Right renal pelvis (tissue), 4 donors: ENCODE results near the gene SMO. TPM values are rescaled to one million over a fixed set of nuclear protein-coding genes. Genes with fewer than 3 reads are reported as not detected.
"Not testable (repeated sequence)": the region's sequence is repeated elsewhere in the genome, so short reads cannot be mapped to it uniquely, and the experiment has no call there.

ENCODE experiments used
- DNase-seq, 4 donors: peaks; one replicate each; pipeline ENCODE4 v3.0.0-alpha.2; 2013; ENCODE audit warnings: low read depth in 4 of 4, low spot score in 3 of 4, missing footprints in 1 of 4
- polyA plus RNA-seq, 4 donors: library from polyadenylated mRNA; unstranded; fragments of 120-200 nt; gene quantifications; one replicate each; pipeline ENCODE4 v1.2.1, GENCODE V29; 2013; ENCODE audit not compliant: insufficient read length in 4 of 4

The SMO gene
- polyA plus RNA-seq, 4 donors: 100 to 126 (median 109) TPM

DNA sequence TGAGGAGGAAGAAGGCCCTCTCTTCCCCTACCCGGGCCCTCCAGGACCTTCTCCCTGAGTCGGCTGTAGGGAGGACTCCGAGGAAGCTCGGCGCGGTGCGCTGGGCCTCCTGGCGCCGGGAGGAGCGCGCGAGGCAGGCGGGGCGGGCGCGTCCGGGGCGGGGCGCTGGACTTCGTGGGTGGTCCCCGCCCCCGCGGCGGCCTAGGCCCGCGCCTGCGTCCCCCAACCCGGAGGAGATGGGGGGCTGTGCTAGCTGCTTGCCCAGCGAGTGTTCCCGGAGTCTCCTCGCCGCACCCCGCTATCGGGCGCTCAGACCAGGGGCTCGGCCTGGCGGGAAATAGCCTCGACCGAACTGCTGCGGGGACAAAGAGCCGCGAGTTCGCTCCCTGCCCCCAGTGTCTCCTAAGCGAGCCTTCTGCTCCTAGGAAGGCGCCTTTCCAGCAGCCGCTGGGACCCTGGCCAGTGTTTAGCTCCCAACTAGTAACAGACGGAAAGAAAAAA is 19.2 kb upstream of the SMO start:
- peak in 1 of 4 donors; percentile 55 for DNase-seq

DNA sequence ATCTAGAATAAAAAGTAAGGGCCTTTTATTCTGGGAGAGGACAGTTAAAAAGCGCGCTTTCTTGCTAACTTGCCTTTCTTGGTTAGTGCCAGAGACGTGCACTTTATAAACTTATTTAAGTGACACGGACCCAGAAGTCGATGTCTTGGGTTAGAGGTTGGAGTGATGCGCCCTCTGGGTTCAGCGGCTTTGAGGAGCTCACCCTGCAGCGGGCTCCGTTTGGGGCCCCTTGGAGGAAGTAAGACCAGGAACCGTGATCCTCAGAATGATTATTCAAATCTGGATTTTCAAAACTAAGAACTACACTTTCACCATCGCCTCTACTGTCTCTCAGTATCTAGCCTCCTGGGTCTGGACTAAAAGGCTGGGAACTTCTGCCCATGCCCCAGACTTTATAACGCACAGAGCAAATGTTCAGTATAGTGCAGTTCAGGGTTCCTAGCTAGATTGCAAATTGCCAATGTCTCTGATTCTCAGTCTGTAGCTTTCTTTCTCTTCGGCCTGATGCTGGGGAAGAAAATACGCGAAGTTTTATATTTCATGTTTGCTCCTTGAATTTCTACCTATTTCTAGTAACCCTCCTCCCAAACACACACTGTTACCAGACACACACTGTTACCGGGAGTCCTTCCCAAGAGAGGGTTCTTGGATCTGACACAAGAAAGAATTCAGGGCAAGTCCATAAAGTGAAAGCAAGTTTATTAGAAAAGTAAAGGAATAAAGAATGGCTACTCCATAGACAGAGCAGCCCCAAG is 18.6 kb upstream of the SMO start:
- no peak for DNase-seq

DNA sequence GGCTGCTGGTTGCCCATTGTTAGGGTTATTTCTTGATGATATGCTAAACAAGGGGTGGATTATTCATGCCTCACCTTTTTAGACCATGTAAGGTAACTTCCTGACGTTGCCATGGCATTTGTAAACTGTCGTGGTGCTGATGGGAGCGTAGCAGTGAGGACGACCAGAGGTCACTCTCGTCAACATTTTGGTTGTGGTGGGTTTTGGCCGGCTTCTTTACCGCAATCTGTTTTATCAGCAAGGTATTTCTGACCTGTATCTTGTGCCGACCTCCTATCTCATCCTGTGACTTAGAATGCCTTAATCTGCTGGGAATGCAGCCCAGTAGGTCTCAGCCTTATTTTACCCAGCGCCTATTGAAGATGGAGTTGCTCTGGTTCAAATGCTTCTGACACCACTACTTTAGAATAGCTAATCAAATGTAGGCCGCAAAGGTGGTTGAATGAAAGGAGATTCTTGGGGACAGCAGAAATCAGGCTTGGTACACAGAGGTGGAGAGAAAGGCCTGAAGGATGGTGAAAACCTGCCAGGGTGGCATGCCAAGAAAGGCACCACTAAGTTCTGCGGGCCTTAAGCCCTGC is 17.9 kb upstream of the SMO start:
- DNase-seq: no peak

DNA sequence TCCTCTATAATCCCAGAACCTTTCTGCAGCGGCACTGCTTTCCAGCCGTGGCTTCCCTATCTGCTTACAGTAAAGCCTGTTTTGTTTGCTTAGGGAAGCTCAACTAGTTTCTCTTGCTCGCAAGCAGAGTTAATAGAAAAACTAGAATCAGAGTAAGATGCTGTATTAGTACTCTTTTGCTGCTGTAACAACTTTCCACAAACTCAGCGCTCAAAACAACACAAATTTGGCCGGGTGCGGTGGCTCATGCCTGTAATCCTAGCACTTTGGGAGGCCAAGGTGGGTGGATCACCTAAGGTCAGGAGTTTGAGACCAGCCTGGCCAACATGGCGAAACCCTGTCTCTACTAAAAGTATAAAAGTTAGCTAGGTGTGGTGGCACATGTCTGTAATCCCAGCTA is 14.6 kb upstream of the SMO start:
- DNase-seq: not testable (repeated sequence)

DNA sequence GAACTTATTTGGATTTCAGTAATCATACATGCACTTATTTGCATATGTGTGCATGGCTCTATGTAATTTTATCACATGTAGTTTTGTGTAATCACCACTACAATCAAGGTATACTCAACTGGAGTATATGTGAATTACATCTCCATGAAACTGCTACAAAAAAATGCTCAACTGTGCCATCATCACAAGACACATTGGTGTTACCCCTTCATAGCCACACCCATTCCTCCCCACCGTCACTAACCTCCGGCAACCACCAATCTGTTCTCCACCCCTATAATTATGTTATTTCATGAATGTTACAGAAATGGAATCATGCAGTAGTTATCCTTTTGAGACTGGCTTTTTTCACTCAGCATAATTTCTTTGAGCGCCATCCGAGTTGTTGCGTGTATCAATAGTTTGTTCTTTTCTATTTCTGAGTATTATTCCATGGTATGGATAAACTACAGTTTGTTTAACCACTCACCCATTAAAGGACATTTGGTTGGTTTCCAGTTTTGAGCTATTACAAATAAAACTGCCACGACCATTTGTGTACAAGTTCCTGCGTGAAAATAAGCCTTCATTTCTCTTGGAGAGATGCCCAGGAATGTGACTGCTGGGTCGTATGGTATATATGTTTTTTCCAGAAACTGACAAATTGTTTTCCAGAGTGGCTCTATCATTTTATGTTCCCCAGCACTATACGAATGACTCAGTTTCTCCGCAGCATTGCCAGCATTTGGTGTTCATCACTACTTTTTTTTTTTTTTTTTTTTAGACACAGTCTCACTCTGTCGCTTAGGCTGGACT is 11.3 kb upstream of the SMO start:
- DNase-seq: no peak

DNA sequence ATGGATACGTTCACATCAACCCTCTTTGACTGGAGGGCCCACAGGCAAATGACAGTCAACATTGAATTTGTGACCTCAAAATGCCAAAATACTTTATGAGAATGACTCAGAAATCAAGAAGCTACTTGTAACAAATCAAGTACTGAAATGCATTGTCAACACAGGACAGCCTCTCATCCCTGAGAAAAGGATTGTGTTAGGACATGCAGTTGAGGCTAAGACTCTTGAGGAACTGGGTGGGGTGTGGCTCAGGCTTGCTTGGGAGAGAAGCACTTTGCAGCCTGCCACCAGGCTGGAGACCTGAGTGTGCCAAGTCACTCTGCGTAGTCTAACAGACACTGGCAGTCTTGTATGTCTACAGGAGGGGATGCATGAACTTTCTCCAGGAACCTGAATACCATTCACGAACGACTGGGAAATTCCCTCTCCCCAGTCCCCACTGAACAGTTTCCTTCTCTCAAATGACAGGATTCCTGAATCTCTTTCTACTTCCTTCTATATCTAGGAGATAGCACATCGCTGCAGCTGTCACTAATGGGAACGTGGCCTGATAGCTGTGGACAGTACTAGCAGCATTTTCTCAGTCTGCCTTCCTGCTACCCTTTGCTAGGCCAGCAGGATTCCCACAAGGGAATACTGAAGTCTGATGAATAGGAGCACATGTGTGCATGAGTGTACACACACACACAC is 3.3 kb upstream of the SMO start:
- no peak for DNase-seq

DNA sequence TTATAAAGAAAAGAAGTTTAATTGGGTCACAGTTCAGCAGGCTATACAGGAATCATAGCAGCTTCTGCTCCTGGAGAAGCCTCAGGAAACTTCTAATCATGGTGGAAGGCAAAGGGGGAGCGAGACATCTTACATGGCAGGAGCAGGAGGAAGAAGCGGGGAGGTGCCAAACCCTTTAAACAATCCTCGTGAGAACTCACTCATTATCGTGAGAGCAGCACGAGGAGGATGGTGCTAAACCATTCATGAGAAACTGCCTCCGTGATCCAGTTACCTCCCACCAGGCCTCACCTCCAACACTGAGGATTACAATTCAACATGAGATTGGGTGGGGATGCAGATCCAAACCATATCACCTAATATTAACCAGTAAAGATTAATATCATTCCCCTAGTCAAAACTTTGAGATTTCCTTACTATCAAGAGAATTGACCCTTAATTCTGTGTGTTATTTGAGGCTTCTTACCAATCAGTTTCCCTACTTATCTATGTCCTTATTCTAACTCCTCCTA is 1.6 kb upstream of the SMO start:
- DNase-seq: no peak

DNA sequence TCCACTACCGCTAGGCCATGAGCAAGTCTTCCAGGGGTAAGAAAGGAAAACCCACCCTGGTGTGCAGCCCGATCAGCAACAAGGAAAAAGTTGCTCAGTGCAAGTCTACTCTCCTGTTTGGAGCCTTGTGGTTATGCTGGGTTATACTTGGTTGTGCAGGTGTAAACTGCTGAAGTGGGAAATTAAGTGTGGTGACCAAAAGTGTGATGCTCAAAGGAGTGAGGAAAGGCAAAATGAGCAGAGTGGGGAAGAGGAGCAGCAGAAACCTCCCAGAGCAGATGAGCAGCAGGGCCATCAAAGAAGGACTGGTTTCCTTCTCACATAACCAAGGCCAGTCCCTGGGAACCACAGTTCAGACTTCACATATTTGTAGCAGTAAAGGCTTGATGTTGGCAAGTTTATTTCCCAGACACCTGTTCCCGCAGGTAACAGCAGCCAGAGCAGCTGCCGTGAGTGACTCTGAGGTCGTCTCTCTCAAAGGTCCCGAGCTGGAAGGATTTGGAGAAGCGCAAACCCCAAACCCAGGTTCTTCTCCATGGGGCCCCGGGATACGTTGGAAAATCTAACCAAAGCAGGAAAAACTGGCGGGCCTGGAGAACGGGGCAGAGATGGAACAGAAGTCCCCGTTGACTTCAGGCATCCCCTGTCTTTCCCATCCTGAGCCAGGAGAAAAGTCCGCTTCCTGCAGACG is 607 bp upstream of the SMO start:
- DNase-seq: no peak

DNA sequence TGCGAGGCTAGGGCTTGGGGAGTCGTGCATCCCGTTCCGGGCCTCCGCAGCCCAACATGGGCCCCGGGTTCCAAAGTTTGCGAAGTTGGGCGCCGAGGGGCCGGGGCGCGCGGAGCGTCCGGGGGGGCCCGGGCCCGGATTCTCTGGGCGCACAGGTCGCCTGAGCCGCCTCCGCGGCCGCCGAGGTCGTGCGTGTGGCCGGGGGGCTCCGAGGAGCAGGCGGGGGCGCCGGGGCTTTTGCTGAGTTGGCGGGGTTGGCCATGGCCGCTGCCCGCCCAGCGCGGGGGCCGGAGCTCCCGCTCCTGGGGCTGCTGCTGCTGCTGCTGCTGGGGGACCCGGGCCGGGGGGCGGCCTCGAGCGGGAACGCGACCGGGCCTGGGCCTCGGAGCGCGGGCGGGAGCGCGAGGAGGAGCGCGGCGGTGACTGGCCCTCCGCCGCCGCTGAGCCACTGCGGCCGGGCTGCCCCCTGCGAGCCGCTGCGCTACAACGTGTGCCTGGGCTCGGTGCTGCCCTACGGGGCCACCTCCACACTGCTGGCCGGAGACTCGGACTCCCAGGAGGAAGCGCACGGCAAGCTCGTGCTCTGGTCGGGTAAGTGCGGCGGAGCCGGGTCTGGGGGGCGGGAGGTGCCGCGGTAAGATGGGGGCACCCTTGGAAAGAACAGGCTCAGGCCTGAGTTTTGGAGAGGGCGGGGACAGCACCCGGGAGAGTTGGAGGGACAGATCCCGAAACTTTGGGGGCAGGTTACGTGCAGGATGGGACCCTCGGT is 643 bp downstream of the SMO start:
- no peak for DNase-seq

DNA sequence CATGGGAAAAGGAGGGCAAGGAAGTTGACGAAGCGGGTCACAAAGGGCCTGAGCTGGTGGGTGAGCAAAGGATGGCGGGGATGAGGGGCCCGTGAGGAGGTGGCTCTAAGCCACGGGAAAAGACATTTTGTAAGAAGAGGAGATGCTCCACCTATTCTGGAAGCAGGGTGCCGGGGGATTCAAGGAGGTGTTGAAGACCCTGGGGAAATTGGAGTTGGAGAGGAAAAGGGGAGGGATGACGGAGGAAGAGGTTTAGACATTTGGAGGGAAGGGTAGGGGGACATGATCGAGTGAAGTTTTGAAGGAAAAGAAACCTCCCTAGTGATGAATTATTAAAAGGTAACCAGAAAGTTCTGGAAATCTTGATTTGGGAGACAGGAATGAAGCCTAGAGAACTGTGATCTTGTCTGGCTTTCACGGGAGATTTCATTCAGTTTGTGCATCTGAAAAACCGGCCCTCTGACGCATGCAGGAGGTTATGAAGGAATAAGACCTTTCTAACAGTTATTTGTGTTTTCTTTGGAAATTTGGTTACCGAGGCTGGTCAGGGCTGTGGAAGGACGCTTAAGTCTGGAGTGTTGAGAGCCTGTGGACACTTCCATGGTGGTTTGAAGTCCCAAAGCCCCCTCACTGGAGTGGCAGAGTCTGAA is 1.4 kb downstream of the SMO start:
- no peak for DNase-seq

DNA sequence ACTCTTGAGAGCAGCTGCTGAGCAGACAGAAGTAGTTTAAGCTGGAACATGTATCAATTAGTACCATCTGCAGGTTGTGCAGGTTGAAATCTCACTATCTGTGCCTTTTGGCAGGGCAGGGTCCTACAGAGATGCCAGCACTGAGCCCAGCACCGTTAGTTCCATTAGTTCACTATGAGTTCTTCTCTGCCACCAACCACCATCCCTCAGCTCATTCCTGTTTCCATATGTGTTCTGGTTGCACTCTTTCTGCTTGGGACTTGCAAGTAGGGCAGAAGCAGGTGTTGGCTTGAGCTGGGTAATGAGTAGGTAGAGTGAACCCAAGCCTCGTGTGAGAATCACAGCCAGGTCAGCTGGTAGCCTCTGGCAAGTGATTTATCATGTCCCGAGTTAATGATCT is 2.8 kb downstream of the SMO start:
- DNase-seq: no peak

DNA sequence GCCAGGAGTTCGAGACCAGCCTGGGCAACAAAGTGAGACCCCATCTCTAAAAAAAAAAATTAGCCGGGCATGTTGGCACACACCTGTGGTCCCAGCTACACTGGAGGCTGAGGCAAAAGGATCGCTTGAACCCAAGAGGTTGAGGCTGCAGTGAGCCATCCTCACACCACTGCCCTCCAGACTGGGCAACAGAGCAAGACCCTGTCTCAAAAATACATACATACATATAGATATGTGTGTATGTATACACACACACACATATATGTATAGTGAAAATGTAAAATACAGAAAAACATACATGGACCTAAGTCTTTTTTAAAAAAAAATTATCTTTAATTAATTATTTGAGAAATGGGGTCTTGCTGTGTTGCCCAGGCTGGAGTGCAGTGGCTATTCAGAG is 5.5 kb downstream of the SMO start:
- DNase-seq: no peak

DNA sequence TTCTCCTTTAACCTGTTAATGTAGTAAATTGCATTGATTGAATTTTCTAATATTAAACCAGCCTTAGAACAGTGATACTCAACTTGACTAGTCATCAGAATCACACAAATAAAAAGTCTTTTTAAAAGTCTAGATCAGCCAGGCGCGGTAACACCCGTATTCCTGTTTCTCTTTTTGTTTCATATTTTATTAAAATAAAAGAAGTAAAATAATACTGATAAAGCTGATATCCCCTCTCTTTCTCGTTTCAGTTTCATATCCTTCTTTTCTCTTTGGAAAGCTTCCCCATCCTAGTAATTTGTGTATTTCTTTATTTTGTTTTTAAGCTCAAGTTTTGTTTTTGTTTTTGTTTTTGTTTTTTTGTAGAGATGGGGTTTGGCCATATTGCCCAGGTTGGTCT is 9.3 kb downstream of the SMO start:
- no peak for DNase-seq

DNA sequence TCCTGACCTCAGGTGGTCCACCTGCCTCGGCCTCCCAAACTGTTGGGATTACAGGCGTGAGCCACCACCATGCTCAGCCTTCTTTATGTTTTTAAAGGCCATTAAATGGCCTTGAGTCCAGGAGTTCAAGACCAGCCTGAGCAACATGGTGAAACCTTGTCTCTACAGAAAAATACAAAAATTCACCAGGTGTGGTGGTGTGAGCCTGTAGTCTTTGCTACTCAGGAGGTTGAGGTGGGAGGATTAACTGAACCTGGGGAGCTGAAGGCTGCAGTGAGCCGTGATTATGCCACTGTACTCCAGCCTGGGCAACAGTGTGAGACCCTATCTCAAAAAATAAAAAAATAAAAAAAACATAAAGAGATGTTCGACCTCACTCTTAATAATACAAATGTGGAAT is 11.0 kb downstream of the SMO start:
- DNase-seq: no peak

DNA sequence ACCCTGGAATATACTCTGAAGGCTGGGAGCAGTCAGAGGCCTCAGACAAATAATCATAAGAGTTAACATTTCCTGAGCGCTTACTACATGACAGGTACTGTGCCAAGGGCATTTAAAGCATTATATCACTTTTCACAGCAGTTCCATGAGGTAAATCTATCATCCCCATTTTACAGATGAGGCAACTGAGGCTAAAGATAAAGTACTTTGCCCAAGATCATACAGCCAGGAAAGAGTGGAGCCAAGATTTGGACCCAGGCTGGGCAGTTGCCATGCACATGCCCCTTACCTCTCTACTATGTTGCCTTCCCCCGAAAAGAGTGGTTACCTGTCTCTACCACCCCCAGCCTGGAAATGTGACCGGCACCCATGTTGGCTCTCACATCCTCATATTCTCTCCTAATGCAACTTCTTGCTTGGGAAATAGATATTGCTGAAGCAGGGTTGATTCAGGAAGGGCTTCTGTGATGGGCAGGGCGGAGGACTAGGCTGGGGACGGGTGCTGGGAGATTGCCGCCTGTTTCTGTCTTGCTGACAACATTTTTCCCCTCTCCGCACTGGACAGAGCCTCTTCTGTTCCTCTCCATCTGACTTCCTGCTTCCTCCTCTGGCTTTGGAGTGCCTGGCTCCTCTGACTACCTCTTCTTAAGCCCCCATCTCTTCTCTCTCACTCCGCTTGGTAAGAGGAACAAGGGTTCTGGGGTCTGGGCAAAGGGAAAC is 13.8 kb downstream of the SMO start:
- no peak for DNase-seq

DNA sequence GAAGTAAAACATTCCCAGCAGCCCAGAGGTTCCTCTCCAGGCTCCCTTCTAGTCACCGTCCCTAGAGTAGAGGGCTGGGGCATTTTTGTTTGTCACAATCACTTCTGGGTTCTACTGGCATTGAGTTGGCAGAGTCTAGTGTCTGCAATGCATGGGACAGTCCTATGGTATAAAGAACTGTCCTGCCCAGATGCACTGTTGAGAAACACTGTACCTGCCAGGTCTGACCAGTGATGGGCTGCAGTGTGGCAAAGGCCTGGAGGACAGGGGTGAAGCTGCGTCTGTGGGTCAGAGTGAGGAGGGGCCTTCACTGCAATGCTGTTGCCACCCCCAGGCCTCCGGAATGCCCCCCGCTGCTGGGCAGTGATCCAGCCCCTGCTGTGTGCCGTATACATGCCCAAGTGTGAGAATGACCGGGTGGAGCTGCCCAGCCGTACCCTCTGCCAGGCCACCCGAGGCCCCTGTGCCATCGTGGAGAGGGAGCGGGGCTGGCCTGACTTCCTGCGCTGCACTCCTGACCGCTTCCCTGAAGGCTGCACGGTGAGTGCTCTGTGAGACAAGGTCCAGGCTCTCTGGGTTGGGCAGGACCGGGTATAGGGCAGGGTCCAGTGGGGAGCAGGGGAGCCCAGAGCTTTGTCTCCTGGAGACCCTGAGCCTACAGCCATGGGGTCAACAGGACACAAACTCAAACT is 14.8 kb downstream of the SMO start:
- no peak for DNase-seq

DNA sequence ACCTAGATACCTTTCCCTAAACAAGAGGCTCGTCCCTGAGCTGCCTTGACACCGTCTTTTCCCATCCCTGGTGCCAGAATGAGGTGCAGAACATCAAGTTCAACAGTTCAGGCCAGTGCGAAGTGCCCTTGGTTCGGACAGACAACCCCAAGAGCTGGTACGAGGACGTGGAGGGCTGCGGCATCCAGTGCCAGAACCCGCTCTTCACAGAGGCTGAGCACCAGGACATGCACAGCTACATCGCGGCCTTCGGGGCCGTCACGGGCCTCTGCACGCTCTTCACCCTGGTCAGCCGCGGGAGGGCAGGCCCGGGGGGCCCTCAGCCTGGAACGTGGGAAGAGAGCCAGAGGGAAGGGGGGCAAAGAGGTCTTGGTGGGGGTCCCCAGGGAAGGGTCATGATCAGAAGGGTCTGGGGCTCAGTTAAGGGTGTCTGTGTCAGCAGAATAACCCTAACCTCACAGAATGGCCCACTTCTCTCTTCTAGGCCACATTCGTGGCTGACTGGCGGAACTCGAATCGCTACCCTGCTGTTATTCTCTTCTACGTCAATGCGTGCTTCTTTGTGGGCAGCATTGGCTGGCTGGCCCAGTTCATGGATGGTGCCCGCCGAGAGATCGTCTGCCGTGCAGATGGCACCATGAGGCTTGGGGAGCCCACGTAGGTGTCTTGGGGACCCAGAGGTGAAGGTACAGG is 16.8 kb downstream of the SMO start:
- DNase-seq: no peak
